MV-4-11 (cell line): Measurements from ENCODE around the gene RIMBP2.

Experiments
- DNase-seq: peaks from one replicate; lab custom pipeline; 2025; lab: John Stamatoyannopoulos, UW

RIMBP2 gene

DNA sequence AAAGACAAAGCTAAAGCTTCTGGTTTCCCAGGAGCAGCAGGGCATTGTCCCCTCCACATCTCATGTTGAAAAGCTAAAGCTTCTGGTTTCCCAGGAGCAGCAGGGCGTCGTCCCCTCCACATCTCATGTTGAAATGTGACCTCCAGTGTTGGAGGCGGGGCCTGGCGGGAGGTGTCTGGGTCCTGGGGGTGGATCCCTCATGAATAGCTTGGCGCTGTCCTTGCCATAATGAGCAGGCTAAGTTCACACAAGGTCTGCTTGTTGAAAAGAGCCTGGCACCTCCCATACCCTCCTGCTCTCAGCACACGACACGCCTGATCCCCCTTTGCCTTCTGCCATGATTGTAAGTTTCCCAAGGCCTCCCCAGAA lies 254.7 kb downstream of the RIMBP2 start:
- DNase-seq = no peak

- no peak for DNase-seq
These were observed 255.3 kb downstream of the RIMBP2 start for GRCh38 chr12:130460611-130461446.

GRCh38 chr12:130459916-130460315 lies 256.2 kb downstream of the RIMBP2 start:
- DNase-seq = no peak

DNA sequence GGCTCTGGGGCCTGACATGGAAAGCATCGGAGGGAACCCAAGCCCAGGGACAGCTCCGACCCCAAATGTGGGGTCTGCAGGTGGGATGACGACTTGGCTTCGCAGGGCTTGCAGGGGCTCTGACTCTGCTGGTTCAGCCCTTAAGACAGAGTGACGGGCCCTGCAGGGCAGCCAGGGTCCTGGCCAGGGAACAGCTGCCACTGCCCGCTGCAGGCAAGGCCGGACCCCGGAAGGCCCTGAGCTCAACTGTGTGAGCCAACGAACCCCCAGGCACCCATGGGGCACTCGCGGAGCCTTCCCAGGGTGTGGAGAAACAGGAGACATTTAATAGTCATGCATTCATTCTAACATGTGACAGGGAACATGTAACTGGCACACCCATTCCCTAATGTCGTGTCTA lies 257.8 kb downstream of the RIMBP2 start:
- no peak for DNase-seq

DNA sequence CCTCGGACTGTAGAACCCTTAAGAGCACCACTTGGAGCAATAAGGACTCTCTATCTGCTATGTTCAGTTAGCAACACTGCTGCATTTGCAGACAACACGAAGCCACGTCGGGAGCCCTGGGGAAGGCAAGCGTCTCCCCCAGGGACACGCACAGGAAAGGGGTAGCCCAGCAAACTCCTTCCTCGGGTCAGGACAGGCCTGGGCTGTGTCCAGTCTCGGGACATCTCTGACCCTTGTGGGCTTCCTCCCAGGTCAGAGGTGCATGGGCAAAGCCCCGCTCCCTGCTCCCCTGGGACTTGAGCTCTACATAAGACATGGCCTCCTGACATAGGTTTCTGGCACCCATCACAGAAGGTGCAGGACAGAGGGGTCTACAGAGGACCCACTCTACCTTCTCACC lies 258.9 kb downstream of the RIMBP2 start:
- DNase-seq = no peak

GRCh38 chr12:130456375-130457199 lies 259.5 kb downstream of the RIMBP2 start:
- DNase-seq = no peak

- no peak for DNase-seq
These were observed 260.9 kb downstream of the RIMBP2 start for GRCh38 chr12:130455161-130455560.

DNA sequence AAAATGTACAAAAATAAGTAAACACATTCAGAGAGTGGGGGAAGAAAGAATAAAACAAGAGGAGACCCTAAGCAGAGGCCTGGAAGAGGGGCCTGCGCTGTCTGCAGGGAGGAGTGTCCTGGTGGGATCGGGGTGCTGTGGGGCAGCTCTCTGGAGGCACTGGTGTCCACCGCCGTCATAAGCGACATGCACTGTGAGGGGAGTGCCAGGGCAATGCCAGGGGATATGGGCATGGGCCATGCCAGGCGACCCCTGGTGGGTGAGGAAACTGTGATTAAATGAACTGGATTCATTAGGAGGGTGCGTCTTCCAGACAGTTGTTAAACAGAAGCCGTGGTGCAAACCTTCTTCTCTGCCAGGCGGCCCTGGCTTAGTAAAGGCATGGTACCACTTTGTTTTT lies 261.8 kb downstream of the RIMBP2 start:
- DNase-seq = no peak

- DNase-seq = no peak
These were observed 263.6 kb downstream of the RIMBP2 start for GRCh38 chr12:130452546-130452945.

- DNase-seq = no peak
These were observed 264.8 kb downstream of the RIMBP2 start for GRCh38 chr12:130451001-130451930.

DNA sequence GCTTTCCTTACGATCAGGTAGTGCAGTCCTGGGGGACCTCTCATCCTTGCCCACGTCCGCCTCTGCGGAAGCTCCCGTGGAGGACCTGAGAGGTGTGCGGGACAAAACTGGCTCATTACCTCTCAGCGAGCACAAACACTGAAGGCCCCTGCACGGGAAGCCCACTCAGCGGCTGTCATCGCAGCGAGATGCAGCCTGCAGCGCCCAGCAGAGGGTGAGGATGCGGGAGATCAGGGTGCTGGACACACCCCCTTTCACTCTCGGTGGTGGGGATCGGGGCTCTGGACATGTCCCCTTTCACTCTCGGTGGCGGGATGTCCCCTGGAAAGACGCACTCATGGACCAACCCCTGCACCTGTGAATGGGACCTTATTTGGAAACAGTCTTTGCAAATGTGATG lies 266.8 kb downstream of the RIMBP2 start:
- no peak for DNase-seq

GRCh38 chr12:130448044-130448821 lies 267.9 kb downstream of the RIMBP2 start:
- DNase-seq = no peak

DNA sequence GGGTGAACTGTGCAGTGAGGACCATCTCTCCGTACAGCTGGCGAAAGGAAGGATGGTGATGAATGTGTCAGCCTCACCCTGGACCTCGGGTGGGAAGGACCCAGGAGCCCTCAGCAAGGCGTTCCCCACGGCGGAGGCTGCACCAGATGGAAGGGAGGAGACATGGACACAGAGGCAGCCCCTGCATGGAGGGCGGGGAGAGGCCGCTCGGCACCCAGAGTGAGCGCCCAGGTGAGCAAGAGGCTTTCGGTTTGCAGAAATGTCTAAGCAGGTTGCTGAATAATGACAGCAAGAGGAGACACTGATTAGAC lies 268.5 kb downstream of the RIMBP2 start:
- no peak for DNase-seq

- DNase-seq = no peak
These were observed 269.0 kb downstream of the RIMBP2 start for GRCh38 chr12:130446846-130447654.

DNA sequence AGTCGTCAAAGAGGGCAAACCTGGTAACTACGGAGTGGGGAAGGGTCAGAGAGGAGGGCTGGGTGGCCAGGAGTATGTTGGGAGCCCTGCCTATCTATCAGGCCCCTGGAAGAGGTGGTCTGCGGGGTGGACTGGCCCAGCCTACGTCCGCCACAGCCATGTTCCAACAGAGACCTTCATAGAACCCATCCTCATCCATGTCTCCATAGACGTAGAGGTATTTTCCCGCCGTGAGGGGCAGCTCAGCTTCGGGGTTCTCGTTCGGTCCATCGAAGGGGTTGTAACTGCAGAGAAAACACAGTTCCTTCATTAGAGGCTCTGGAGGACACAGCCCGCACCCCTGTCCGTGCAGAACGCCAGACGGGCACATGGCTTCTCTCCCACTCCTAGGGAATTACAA lies 271.1 kb downstream of the RIMBP2 start:
- no peak for DNase-seq

DNA sequence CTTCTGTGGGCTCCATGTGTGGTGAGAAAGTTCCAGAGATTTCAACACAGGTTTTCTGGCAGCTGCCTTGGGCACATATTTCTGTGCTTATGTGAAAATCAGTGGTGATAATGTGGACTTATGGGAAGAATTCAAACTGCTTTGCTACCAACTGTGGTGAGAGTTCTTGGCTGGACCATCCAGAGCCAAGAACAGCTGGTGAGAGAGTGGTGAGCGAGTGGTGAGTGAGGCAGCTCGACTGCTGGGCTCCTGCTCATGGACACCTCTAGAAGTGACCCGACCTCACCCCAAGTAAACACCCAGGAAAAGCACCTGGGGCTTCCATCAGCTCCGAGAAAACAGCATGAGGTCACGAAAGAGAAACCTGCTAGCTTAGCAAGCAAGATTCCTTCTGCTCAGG lies 272.0 kb downstream of the RIMBP2 start:
- no peak for DNase-seq

GRCh38 chr12:130441771-130442760 lies 274.0 kb downstream of the RIMBP2 start:
- DNase-seq = no peak

DNA sequence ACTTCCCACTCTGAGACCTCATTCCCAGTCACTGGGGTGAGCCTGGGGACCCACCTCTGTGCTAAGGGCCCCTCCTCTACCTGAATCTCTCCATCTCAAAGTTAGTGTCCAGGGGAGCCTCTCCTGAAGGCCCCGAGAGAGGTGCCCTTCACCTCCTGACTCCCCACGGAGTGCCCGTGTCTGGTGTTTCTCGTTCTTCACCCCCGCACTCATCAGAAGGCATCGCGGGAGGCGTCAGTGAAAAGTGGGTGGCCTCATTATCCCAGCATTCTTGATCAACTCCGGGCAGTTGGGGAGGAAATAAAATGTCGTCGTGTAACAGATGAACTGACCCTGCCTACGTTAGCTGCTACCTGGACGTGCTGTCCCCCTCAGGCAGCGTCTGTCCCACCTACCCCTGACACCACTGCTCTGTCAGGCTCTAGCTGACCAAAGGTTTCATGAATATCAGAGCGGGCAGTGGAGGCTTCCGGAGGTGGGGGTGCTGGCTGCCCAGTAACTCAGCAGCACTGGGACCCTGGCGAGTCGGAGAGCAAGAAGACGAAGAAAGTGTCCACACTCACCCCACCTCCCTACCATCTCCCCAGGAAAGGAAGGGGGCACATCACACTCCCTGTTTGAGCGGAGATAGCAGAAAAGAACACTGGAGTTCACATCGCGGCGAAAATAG lies 275.6 kb downstream of the RIMBP2 start:
- no peak for DNase-seq

GRCh38 chr12:130439250-130439649 lies 276.8 kb downstream of the RIMBP2 start:
- DNase-seq = no peak
